AG04450 (cell line): ENCODE results near the gene TNFRSF25. TPM values are rescaled to one million over a fixed set of nuclear protein-coding genes. Genes with fewer than 3 reads are reported as not detected.

Experiments used
- CTCF ChIA-PET: fragments of 300-600, 350-600 bp; formaldehyde crosslinking; extraction: SDS; loops from one replicate; lab custom pipeline; 2022; ENCODE audit warnings: antibody characterized with exemption, inconsistent platforms; lab: Charles Lee
- POLR2A ChIA-PET: fragments of 350-600 bp; formaldehyde crosslinking; extraction: SDS; loops from one replicate; lab custom pipeline; 2021; ENCODE audit warnings: antibody characterized with exemption, inconsistent platforms; lab: Yijun Ruan, JAX
- DNase-seq: peaks from one replicate; pipeline ENCODE4 v3.0.0-alpha.2; 2011; ENCODE audit warnings: low read depth, low spot score
- H3K27ac ChIP-seq: one replicate; pipeline ENCODE4 v1.5.1; 2012; ENCODE audit warnings: low read depth, low read length, control low read depth
- H3K27me3 ChIP-seq: one replicate; pipeline ENCODE4 v1.6.0; 2012; ENCODE audit warnings: low read length; ENCODE audit not compliant: control insufficient read depth, insufficient read depth
- H3K4me3 ChIP-seq: 2 replicates; pipeline ENCODE4 v1.5.1; 2011; ENCODE audit warnings: mild to moderate bottlenecking, low read depth, low read length, control low read depth
- H3K9me3 ChIP-seq: 2 replicates; pipeline ENCODE4 v1.5.1; 2012; ENCODE audit warnings: low read length; ENCODE audit not compliant: control insufficient read depth, insufficient read depth
- CTCF ChIP-seq: IDR thresholded peaks from 2 replicates; pipeline ENCODE4 v1.5.1; 2011; ENCODE audit warnings: low read depth, low read length, control low read depth, inconsistent platforms
- polyA plus RNA-seq: library from polyadenylated mRNA; depleted of rRNA; stranded (reverse); fragments of >200 nt; gene quantifications from 2 replicates; pipeline ENCODE4 v1.2.3, GENCODE V29; 2011

TNFRSF25 gene
- polyA plus RNA-seq, 1 experiment: 2.7 TPM

DNA sequence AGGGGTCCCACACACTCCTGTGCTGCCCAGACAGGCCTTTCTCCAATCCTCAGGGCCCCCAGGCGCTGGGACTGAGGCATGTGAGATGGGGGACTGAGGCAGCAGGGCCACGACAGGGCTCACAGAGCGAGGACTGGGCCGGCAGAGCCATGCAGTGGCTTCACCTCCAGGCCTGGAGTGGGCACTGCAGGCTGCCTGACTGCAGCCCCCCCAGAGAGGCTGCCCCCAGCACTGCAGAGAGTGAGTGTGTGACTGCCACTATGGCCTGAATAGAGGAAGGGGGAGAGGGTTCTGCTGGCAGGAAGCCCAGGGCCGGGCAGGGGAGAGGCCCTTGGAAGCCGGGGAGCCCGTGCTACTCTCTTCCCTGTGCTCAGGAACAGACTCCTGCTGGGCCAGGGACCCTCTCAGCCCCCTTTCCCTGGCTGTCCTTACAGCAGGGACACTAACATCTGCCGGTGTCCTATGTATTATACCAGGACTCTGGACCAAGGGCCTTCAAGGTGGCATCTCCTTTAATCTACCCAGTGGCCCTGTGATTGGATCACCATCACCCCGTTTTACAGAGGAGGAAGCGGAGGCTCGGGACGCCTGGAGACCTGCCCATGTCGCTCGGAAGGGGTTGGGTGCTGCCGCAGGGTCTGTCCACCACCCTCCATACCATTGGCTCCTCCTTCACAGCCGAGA is 45.7 kb upstream of the TNFRSF25 start:
- CTCF ChIA-PET: no interaction called here
- Histone ChIP-seq H3K27me3 (peaks cover 5% of the 10 kb centered on the region), H3K4me3 (no peak overlapping the region), H3K27ac (no peak overlapping the region), H3K9me3 (no peaks in the 10 kb centered on the region; the same call in 1 of the 2 replicates)
- no peak for TF ChIP-seq CTCF
- POLR2A ChIA-PET: no interaction called here
- no peak for DNase-seq

- POLR2A ChIA-PET: no interaction called here
- H3K27ac ChIP-seq: no peak overlapping the region
- H3K4me3 ChIP-seq: no peak overlapping the region
- H3K9me3 ChIP-seq: no peaks in the 10 kb centered on the region; the same call in 1 of the 2 replicates
- CTCF ChIA-PET: no interaction called here
- no peak for DNase-seq
- no peak for TF ChIP-seq CTCF
- peaks cover 5% of the 10 kb centered on the region for H3K27me3 ChIP-seq
Measured at GRCh38 chr1:6511056-6511455, 45.1 kb upstream of the TNFRSF25 start.

GRCh38 chr1:6510493-6510892 is 44.5 kb upstream of the TNFRSF25 start:
- no peaks in the 10 kb centered on the region; the same call in 1 of the 2 replicates for H3K9me3 ChIP-seq
- H3K27ac ChIP-seq: no peak overlapping the region
- ChIA-PET CTCF (no interaction called here), POLR2A (no interaction called here)
- DNase-seq: no peak
- TF ChIP-seq CTCF: no peak
- H3K27me3 ChIP-seq: peaks cover 5% of the 10 kb centered on the region
- H3K4me3 ChIP-seq: no peak overlapping the region

DNA sequence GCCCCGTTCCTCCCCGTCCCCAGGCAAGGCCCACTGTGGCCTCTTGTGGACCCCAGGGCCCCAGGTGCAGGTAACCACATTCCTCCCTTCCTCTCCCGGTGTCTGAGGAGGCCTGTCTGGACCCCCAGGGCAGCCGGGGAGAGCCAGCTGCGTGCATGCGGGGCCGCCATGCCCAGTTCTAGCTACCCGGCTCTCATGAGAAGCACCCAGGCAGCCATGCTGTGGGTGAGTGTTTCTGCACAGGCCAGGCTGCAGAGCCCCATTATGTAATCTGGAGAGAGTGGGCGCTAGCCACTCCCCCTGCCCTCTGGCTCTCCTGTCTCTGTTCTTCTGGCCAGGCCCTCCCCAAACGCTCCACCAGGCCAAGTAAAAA is 43.9 kb upstream of the TNFRSF25 start:
- POLR2A ChIA-PET: no interaction called here
- no peak for DNase-seq
- Histone ChIP-seq H3K27me3 (peaks cover 5% of the 10 kb centered on the region), H3K4me3 (no peak overlapping the region), H3K27ac (no peak overlapping the region), H3K9me3 (no peaks in the 10 kb centered on the region; the same call in 1 of the 2 replicates)
- CTCF ChIA-PET: no interaction called here
- no peak for TF ChIP-seq CTCF

DNA sequence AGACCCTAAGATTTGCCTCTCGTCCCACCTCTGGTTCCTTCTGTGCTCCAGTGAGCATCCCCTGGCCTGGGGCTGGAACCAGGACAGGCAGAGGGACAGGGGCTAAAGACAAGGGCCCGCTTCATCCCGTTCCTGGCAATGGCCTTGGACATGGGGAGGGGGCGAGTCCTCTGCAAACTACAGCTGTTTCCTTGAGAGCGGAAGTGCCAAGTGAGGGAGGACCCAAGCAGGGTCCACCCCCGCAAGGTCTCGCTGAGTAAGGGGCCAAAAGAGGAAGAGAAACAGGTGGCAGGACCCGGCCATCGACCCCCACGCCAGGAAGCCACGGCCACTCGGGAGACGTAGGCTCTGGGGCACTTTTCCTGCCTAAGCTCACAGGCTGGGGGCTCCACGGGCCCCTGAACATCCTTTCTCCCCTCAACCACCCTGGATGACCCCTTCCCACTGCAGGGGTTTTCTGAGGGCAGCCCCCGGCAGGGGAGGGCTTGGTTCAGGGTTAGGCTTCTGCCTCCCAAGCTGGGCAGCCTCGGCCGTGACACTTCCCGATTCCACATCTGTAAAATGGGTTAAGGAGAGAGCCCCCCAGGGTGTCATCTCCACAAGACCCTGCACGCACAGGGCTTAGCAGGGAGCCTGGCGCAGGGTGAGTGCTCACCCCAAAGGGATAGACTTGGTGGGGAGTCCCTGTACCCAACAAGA is 43.4 kb upstream of the TNFRSF25 start:
- POLR2A ChIA-PET: no interaction called here
- no peak for DNase-seq
- Histone ChIP-seq H3K9me3 (no peaks in the 10 kb centered on the region; the same call in 1 of the 2 replicates), H3K27me3 (peaks cover 5% of the 10 kb centered on the region), H3K27ac (no peak overlapping the region), H3K4me3 (no peak overlapping the region)
- CTCF ChIA-PET: no interaction called here
- no peak for TF ChIP-seq CTCF
